ENCODE results near the gene OCA2. TPM values are rescaled to one million over a fixed set of nuclear protein-coding genes. Genes with fewer than 3 reads are reported as not detected.

OCA2 gene
- total and polyA plus RNA-seq, 2 of the 8 experiments (the other 6 are each of a cell fraction or from before 2014, with no cell fraction given): 0.20 TPM

GRCh38 chr15:27949089-27949488 lies 150.0 kb downstream of the OCA2 start:
- Histone ChIP-seq H2BK20ac (ENCODE audit: low read length) (no peak overlapping the region), H3K23ac (ENCODE audit: insufficient read length) (no peak overlapping the region), H4K5ac (ENCODE audit: insufficient read length, low read depth, low read length) (no peak overlapping the region), H3K9me3 (ENCODE audit: insufficient read depth in 2 of 2, low read depth in 1 of 2, low read length in 1 of 2) (no peaks in the 10 kb centered on the region; a peak in 1 of 4 replicates), H3K27me3 (replicated peaks in 1 of 4; ENCODE audit: control insufficient read depth in 3 of 4, extremely low read depth in 1 of 4, insufficient read depth in 3 of 4, low read length in 3 of 4) (no peaks in the 10 kb centered on the region), H4K91ac (replicated peaks; ENCODE audit: insufficient read length, low read length) (no peak overlapping the region), H2BK120ac (replicated peaks; ENCODE audit: low read depth, low read length) (no peak overlapping the region), H3K79me2 (ENCODE audit: control insufficient read depth in 1 of 2, insufficient read depth in 2 of 2, low read length in 2 of 2) (no peaks in the 10 kb centered on the region), H3K4me1 (replicated peaks in 1 of 4; ENCODE audit: control insufficient read depth in 3 of 4, insufficient read depth in 4 of 4, low read length in 3 of 4) (no peaks in the 10 kb centered on the region), H4K20me1 (replicated peaks in 1 of 2; ENCODE audit: control insufficient read depth in 1 of 2, insufficient read depth in 2 of 2, low read length in 2 of 2) (no peaks in the 10 kb centered on the region), H3K18ac (ENCODE audit: extremely low read depth, low read length) (no peak overlapping the region), H3K9ac (replicated peaks in 1 of 4; ENCODE audit: extremely low read depth in 1 of 4, low read depth in 3 of 4, low read length in 3 of 4) (no peak overlapping the region), H3K23me2 (ENCODE audit: low read depth, low read length) (no peaks in the 10 kb centered on the region), H2AK5ac (ENCODE audit: low read depth, low read length) (no peak overlapping the region), H2BK12ac (ENCODE audit: low read depth, low read length) (no peak overlapping the region), H2BK5ac (ENCODE audit: low read depth, low read length) (no peak overlapping the region), H2AFZ (ENCODE audit: low read length) (no peak overlapping the region), H3K14ac (ENCODE audit: insufficient read length) (no peak overlapping the region), H3K27ac (ENCODE audit: low read depth, low read length) (no peak overlapping the region), H3K36me3 (ENCODE audit: control insufficient read depth in 2 of 4, insufficient read depth in 4 of 4, low read length in 3 of 4) (no peaks in the 10 kb centered on the region), H3K4me3 (ENCODE audit: extremely low read depth in 1 of 4, insufficient read depth in 2 of 4, low read depth in 3 of 4, low read length in 4 of 4) (no peak overlapping the region), H3K4ac (replicated peaks; ENCODE audit: insufficient read length, low read depth, low read length) (no peak overlapping the region), H3K56ac (replicated peaks; ENCODE audit: insufficient read length, low read depth, low read length) (no peak overlapping the region), H3K79me1 (ENCODE audit: low read depth, low read length) (no peaks in the 10 kb centered on the region), H2BK15ac (ENCODE audit: low read length) (no peak overlapping the region), H3K4me2 (ENCODE audit: insufficient read depth in 1 of 2, low read depth in 2 of 2, low read length in 2 of 2) (no peak overlapping the region), H4K8ac (ENCODE audit: extremely low read depth, insufficient read depth, low read length) (no peak overlapping the region)
- no peak for FAIRE-seq
- WGBS, 2 experiments (ENCODE audit: extremely low coverage in 1 of 2, insufficient coverage in 1 of 2, insufficient read length in 1 of 2, insufficient replicate concordance in 2 of 2, low coverage in 1 of 2, low lambda C conversion rate in 2 of 2, missing lambda C conversion rate in 1 of 2): 93% methylated on average over 10 of the region's 10 CpGs; no CpG with 5 or more reads in 1 of the 2 experiments
- TF ChIP-seq EGR1 (IDR thresholded peaks at IDR 0.05; ENCODE audit: borderline replicate concordance, low read depth, low read length) (no peak), ASH2L (IDR thresholded peaks at IDR 0.05; ENCODE audit: low read length) (no peak), KDM1A (IDR thresholded peaks at IDR 0.05; ENCODE audit: borderline replicate concordance, low read length) (no peak), CTBP2 (IDR thresholded peaks at IDR 0.05; ENCODE audit: borderline replicate concordance, insufficient read depth, insufficient read length, low read length) (no peak), SIRT6 (IDR thresholded peaks at IDR 0.05; ENCODE audit: low read length) (no peak), SRF (IDR thresholded peaks at IDR 0.05; ENCODE audit: low read depth, low read length) (no peak), KDM5A (IDR thresholded peaks at IDR 0.05; ENCODE audit: low read length) (no peak), ATF2 (IDR thresholded peaks at IDR 0.05; ENCODE audit: low read length) (no peak), POLR2A (IDR thresholded peaks at IDR 0.05; ENCODE audit: control extremely low read depth in 1 of 2, low read depth in 2 of 2, low read length in 2 of 2) (no peak)
- no peak for DNase-seq (ENCODE audit: low read depth in 1 of 2, low spot score in 2 of 2)
- ChIA-PET CTCF (ENCODE audit: partially characterized antibody) (no interaction called here), POLR2A (ENCODE audit: partially characterized antibody) (no interaction called here)

Data from H1 (cell line).